IPS-18c (cell line): Measurements from ENCODE around the gene PIAS3.

Experiments
- H3K4me3 ChIP-seq: 2 replicates; pipeline ENCODE4 v1.7.0; 2013; ENCODE audit warnings: low read depth, mild to moderate bottlenecking, low read length, moderate library complexity; ENCODE audit not compliant: insufficient read depth
- H3K9me3 ChIP-seq: one replicate; pipeline ENCODE4 v1.6.1; 2013; ENCODE audit warnings: mild to moderate bottlenecking, low read length, moderate library complexity; ENCODE audit not compliant: control insufficient read depth, insufficient read depth

The PIAS3 gene

DNA sequence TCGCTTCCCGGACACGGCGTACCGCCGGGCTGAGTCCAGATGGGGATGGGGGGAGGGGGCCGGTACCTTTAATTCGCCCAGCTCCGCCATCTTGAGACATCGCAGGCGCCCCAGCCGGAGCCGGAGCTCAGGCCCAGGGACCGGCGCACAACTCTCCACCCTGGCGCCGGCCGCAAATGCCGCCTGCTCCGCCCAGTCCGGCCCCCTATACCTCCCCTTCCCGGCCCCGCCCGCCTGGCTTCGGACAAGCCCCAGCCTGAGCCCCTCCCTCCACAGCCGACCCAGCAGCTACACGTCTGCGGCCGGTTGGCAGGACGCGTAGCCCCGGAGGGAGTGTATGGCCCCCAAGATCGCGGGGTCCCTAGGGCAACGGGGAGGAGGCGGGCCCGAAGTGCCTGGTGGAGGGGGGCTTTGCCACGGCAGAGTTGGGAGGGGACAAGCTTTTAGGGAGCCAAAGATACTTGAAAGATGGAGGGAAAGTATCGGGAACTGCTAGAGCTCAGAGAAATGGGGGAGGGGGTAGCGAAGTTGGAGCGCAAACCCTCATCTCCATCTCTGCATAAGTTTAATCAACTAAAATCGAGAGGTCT, at the start of gene PIAS3:
PIAS3 (minus strand) TSS at position 181 of the 590 bp plus-strand sequence; CDS start at position 90, 91 bp downstream.
- Histone ChIP-seq H3K9me3 (no peaks in the 10 kb centered on the region), H3K4me3 (peak within 1 kb of the TSS; percentile 99)

GRCh38 chr1:145908653-145909052, 49.8 kb upstream of the PIAS3 start:
- Histone ChIP-seq H3K4me3 (no peak overlapping the region), H3K9me3 (peaks cover 2% of the 10 kb centered on the region)

DNA sequence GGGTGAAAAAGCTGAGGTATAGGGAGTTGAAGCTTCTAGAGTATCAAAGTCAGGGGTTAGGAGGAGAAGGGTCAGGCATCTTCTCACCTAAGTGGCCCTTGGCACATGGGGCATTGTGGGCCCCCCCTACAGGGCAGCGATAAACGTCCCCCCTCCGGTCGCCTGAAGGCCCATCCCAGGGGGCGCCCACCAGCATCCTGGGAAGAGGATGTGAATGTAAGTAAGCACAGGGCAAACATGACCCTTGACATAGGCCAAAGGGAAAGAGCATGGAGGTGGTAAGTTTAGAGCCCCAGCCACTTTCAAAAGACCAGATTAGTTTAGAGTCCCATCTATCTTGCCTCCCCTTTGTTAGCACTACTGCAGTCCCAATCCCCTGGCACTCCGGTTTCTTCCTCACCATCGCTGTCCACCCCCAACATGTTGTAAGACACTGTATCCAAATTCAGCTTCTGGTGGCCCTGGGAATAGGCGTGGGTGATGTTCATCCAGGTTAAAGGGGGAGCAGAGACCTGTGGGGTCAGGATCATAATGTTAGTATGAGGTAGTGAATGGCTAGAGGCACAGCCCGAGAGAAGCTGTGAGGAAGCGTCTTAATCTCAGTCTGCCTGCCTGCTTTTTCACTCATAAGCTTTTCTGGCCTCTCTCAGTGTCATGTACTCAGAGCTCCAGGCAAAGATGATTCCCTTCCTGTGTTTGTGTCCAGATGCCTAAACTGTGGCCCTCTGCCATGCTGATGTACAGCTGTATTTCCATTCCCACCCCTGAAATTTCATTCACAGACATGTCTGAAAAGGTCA, 48.3 kb upstream of the PIAS3 start:
- H3K4me3 ChIP-seq, result no peak overlapping the region

GRCh38 chr1:145901312-145902021, 42.6 kb upstream of the PIAS3 start:
- no peaks in the 10 kb centered on the region for H3K9me3 ChIP-seq
- H3K4me3 ChIP-seq, result no peak overlapping the region

More for the DNA sequence above, 48.3 kb upstream of the PIAS3 start:
- H3K9me3 ChIP-seq, result peaks cover 2% of the 10 kb centered on the region

GRCh38 chr1:145898756-145899155, 39.9 kb upstream of the PIAS3 start:
- Histone ChIP-seq H3K9me3 (no peaks in the 10 kb centered on the region), H3K4me3 (no peak overlapping the region)

DNA sequence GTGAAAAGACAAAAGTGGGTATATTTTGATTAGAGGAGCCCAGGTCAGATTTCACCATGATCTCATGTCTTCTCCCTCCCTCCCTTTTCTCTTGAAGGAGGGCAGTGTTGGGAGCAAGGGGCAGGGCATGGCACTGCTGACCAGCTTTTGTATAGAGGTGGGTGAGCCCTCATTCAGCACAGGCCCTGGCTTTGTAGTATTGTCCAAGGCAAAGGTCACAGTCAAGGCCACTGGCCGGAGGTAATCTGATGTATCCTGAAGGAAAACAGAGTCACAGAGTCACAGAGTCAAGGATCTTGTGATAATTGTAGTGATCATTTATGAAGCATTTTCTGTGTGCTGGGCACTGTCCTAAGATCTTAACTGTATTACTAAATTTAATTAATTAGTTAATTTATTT, 39.1 kb upstream of the PIAS3 start:
- Histone ChIP-seq H3K9me3 (no peaks in the 10 kb centered on the region), H3K4me3 (no peak overlapping the region)

DNA sequence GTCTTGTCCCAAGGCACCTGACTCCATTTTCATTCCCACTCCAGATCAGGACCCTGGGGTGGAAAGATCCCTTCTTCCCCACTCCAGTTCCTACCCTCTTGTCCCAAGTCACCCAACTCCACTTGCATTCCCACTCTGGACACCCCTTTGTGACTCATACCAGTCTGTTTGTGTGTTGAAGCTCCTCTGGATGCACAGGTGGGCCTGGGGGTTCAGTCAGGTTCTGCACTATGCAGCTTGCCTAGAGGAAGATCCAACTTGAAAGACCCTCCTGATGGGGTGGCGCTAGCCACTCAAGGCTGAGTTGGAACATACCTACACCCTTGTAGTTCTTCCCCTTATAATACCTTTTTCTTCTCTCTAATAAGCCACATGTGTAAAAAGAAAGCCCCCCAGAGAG, 36.6 kb upstream of the PIAS3 start:
- no peaks in the 10 kb centered on the region for H3K9me3 ChIP-seq
- H3K4me3 ChIP-seq, result no peak overlapping the region

DNA sequence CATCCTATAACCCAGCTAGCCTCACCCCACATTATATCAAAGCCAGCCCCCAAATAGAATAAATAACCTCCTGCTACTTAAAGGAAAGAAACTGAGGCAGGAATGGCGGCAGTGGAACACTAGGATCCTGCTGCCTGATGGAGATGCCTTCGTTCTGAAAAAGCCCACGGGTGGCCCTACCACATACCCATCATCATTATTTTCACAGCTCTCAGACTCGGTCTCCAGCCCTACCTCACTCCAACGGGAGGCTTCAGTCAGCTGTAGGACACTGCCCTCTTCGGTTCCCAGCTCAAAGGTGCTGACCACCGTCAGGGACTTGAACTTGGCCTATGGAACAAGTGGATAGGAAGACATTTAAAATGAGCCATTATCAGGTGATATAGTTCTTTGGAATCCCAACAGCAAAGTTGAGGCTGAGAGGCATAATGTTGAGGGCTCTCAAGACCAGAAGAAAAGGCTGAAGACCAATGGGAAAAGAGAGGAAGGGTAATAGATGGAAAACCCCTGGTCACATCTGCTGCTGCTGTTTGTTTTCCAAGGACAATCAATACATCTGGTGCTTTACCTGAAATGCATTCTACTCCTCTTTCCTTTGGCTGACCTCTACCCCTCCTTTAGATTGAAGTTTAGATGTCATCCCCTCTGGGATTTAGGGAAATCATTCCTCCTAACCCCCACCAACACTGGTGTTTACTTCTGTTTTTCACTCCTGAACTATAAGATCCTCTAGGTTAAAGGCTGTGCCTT, 34.6 kb upstream of the PIAS3 start:
- no peak overlapping the region for H3K4me3 ChIP-seq

GRCh38 chr1:145892486-145893087, 33.7 kb upstream of the PIAS3 start:
- Histone ChIP-seq H3K9me3 (no peaks in the 10 kb centered on the region), H3K4me3 (no peak overlapping the region)

More for the DNA sequence above, 34.6 kb upstream of the PIAS3 start:
- H3K9me3 ChIP-seq, result no peaks in the 10 kb centered on the region

DNA sequence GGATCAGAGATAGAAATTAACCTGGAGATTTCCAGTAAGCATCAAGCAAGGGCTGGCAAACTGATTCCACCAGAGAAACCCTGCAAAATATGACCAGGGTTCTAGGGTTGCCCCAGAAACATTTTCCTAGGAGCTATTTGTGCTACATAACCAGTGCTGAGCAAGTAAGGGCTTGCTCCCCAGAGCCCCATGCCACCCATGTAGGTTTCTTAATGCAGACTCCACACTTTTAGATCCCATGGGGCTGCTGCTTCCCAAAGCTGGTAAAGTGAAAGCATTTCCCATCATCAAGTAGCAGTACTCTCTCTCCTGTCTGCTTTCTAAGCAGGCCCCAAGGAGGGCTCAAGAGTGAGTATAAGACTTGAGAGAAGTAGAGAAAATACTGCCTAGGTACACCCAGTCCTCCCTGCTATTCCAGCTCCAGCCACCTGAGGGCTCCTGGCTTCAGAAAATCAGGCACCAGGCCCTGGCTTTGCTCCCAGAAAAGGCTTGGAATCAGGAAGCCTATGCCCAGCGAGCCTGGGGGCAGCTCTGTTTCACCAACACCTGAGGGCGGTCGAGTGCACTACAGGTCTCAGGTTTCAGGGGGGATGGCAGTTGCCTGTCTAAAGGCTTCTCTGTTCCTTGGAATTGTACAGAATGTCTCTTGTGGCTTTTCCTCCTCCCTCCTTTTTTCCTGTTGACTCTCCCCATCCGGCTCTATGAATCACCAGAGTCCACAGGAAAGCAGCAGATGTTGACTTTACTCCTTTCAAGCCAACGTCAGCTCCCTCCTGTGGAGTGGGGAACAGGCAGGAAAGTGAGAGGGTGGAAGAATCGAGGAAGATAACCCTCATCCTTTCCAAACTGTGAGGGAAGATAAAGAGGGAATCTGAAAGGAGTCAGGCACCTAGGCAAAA, 33.0 kb upstream of the PIAS3 start:
- no peak overlapping the region for H3K4me3 ChIP-seq
- H3K9me3 ChIP-seq, result no peaks in the 10 kb centered on the region

GRCh38 chr1:145891143-145891542, 32.3 kb upstream of the PIAS3 start:
- H3K4me3 ChIP-seq, result no peak overlapping the region
- H3K9me3 ChIP-seq, result no peaks in the 10 kb centered on the region

GRCh38 chr1:145889722-145890121, 30.8 kb upstream of the PIAS3 start:
- Histone ChIP-seq H3K9me3 (no peaks in the 10 kb centered on the region), H3K4me3 (no peak overlapping the region)

DNA sequence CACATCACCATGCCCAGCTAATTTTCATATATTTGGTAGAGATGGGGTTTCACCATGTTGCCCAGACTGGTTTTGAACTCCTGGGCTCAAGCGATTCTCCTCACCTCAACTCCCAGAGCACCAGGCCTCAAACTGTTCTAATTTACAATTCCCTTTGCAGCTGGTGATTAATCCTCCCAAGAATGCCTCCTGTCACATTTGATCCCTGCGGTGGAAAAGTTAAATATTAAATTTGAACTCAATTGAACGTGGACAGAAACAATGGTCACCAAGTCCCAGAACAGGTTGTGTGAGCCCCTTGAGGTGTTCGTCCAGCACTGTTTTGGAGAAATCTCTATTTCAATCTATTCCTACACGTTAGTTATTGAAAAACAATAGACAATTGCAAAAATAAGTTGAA, 28.8 kb upstream of the PIAS3 start:
- Histone ChIP-seq H3K4me3 (no peak overlapping the region), H3K9me3 (no peaks in the 10 kb centered on the region)

DNA sequence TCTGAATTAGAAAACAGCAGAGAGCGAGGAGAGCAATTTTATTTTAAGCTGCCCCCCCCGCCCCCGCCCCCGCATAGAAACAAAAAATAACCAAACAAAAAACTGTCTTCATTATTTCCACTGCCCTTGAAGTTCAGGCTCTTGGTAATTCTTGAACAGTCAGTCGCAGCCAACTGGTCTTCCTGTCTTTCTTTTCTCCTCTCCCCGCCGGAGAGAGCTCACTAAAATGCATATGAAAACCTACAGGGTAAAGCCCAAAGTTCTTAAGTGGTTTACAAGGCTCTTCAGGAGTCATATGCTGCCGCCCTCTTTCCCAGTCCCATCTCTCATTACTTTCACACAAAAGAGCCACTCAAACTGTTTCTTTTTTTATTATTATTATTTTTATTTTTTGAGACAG, 27.9 kb upstream of the PIAS3 start:
- H3K4me3 ChIP-seq, result no peak overlapping the region
- H3K9me3 ChIP-seq, result no peaks in the 10 kb centered on the region

GRCh38 chr1:145886390-145886789, 27.5 kb upstream of the PIAS3 start:
- peak overlapping the region; percentile 83; the same call in 1 of the 2 replicates for H3K4me3 ChIP-seq
- H3K9me3 ChIP-seq, result no peaks in the 10 kb centered on the region

- no peaks in the 10 kb centered on the region for H3K9me3 ChIP-seq
- H3K4me3 ChIP-seq, result peak within 1 kb of the TSS; percentile 83
These were observed 26.9 kb upstream of the PIAS3 start, which contains the start of gene ANKRD35 for GRCh38 chr1:145885738-145886287. Gene ANKRD35 (minus strand): TSS chr1:145885866. CDS start chr1:145885758, 108 bp downstream.
